Hematopoietic multipotent progenitor cell treated with erythropoietin and hydrocortisone succinate and interleukin-3 and kit ligand, for 15 days (in vitro differentiated cells): Measurements from ENCODE around the gene SHISA8.

Source experiments
- DNase-seq: peaks from one replicate; pipeline ENCODE4 v3.0.0-alpha.2; 2015; ENCODE audit warnings: low spot score

Gene SHISA8

DNA sequence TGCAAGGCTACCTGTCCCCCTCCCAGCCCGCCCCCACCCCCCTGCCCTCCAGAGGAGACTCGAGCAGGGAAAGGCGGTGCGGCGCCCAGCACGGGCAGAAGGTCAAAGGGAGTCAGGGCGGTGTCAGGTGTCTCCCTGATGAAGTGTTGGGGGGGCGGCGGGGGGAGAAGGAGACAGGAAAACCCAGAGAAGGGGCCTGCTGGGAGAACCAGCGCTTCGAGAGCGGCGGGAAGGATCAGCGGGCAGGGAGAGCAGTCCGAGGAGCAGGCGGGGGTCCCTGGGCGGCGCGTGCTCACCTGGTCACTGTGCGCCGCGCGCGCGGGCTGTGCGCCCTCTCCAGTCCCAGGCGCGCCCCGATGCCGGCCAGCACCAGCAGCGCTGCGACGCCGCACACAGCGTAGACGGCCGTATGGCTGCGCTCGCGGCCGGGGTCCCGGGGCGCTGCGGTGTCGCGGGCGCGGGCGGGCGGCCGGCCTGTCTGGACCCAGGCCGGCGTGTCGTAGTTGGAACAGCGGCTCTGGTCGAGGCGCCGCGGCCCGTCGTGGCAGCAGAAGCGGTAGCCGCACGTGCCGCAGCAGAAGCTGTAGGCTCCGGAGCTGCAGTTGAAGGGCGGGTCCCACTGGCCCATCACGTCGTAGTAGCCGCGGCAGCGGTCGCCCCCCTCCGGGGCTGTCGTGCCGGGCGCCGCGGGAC is 886 bp downstream of the SHISA8 start:
- no peak for DNase-seq

DNA sequence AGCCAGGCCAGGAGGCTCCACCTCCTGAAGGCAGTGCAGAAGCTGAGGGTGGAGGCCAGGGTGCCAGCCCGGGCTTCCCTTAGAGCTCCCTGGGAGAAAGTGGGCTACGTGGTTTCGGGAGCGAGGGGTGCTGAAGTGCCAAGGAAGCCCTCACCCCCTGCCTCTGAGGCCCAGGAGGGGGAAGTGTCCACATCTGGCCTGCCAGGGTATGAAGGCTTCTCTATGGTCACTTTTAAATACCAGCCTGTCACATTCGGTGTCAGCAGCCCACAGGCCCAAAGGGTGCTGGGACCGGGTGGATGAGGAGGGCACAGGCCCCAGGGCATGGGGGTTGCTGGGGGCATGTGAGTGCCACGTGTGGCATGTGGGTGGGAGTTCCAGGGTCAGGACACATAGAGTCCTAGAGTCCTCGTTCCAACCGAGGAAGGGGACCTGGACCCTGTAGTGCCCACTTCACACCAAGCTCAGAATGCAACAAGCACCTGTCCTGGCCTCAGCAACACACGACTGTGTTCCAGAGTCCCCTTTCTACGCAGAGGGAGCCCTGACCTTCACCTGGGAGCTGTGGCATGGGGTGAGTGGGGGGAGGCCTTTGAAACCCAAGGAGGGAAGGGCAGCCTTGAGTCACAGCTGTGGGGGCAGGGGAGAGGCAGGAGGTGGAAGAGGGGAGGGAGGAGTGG is 1.7 kb downstream of the SHISA8 start:
- no peak for DNase-seq

DNA sequence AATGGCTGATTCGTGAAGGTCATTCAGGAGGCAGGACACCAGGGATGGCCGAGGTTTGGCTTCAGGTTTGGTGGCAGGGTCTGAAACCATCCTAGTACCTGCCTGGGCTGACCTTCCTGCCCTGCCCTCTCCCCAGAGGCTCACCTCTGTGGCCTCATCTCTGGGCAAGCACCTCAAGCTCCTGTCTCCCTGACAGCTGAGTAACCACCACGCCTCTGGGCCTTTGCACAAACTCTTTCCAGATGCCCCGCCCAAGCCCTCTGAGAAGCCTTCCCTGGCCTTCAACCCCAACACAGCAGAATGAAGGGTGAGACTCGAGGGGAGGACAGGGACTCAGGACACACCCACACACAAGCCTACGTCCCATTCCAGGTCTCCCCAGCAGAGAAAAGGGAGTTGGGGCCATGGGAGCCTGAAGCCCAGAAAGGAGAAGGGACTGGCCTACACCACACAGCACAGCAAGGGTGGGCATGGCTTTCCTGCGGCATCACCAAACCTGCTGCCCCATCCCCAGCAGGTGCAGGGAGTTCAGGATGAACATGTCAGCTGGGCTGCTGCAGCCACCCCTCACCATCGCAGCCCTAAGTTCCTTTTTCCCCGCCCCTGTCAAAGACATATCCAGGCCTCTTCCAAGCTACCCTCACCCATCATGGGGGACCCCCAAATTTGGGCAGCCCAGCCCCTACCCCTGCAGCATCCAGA is 2.4 kb downstream of the SHISA8 start:
- DNase-seq, result no peak

DNA sequence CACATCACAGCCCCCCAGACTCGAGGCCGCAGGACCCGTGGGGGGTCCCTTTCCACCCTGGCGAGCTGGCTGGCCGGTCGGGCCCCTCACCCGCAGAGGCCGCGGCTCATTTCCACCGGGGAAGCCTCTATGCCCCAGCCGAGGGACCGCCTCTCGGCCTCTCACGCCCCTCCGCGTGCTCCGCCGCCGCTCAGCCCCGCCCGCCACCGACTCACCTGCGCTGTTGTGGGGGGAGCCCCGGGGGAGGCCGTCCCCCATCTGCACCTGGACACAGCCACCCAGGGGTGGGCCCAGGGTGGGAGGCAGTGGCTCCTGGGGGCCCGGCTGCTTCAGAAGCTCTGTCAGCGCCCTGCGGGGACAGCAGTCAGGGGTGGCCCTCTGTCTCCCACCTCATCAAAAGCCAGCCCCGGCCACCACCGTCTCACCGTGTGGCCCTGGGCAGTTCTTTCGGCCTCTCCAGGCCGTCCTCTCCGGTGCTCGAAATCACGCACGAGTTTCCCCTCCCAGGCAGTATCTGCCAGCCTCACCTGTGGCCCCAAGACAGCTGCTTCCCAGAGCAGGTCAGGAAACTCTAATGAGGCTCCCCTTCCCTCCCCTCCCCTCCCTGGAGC is 3.8 kb downstream of the SHISA8 start:
- no peak for DNase-seq

DNA sequence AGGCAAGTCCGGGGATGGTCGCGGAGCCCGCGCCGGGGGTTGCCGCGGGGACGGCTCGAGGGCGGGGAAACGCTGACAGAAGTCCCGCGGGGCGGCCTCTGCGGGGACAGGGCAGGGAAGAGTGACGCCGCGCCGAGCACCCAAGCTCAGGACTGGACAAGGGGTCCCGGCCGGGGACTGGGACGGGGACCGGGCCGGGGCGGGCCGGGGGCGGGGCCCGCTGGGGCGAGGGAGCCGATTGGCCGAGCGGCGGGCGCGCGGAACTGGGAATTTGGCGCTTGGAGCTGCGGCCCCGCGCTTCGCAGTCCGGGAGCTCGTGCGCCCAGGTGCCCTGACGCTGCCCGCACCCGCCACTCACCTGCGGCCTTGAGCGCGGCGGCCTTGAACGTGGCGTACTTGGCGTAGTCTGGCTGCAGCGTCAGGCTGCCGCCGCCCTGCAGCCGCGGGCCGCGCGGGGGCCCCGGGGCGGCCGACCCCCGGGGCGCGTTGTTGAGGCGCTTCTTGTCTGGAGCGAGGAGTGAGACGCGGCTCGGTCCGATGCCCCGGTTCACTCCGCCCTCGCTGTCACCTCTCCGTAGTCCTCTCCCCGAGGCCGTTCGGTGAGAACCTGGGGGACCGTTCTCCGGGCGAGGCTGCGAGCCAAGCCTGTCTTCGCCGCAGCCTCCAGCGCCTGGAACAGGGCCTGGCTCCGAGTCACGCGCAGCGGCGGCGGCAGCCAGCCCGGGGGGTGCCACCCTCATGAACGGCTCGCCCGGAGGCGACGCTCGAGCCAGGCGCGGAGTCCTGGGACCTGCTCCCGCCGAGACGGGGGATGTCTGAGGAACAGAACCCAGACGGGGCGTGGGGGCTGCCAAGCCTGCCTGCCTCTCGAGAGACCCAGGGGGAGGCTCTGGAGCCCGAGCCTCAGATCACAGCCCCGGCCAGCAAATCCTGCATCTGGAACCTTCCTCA is 4.5 kb downstream of the SHISA8 start:
- no peak for DNase-seq

DNA sequence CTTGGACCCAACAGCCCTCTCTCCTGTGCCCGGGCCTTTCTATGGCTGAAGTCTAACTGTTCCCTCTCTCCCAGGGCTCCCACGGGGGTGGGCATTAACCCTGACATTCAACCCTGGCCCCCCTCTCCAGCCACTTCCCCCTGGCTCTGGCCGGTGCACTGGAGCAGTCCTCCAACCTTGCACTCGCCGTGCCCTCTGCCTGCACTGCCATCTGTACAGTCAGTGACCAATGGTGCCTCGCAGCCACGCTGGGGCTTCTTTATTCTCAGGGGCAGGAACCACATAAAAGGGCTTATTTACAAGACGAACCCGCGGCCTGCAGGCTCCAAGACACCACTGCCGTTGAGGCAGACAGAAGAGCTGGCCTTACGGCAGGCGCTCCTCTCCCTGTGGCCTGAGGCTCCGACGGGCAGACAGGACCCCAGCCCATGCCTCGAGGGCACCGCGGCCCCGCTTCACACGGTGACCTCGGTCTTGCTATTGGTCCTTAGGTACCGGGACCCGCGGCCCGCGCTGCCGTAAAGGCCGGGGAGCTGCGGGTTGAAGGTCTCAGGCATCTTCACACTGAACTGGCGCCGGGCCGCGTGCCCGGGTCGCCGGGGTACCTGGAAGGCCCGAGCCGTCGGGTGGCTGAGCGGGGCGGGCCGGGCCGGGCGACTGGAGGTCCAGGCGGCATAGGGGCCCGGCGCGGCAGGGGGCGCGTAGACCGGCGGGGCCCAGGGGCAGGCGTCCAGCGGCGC is 5.4 kb downstream of the SHISA8 start:
- no peak for DNase-seq

DNA sequence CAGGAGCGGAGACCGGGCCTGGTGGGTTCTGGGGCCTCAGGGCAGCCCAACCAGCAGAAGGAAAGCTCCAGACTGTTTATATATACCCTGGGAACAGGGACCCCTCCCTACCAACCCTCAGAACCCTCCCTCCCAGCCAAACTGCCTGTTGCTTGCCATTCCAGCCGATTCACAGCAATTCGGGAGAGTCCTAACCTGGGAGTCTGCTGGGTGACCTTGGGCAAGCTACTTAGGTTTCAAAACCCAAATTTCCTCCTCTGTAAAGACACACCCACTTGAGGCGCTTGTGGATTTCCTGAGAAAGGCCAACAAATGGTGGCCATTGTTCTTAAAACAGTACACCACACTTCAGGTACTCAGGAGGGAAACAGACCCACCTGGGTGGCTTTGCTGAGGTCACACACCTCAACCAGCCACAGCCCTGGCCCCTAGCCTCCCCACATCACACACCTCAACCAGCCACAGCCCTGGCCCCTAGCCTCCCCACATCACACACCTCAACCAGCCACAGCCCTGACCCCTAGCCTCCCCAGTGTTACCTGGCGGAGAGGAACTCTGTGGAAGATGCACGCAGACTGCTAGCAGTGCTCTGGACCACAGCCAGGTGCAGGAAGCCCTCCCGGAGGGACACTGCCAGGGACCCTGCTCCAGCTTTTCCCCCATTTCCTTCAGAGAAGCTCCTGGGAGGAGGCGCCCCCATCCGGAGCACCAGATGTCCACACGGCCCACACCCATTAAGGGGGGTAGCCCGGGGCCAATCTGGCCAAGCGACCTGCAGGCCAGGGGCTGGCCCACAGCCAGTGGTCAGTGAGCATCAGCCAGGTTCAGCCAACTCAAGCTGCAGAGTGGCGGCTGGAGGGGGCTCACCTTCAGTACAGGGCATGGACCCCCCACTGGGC is 6.2 kb downstream of the SHISA8 start:
- no peak for DNase-seq

DNA sequence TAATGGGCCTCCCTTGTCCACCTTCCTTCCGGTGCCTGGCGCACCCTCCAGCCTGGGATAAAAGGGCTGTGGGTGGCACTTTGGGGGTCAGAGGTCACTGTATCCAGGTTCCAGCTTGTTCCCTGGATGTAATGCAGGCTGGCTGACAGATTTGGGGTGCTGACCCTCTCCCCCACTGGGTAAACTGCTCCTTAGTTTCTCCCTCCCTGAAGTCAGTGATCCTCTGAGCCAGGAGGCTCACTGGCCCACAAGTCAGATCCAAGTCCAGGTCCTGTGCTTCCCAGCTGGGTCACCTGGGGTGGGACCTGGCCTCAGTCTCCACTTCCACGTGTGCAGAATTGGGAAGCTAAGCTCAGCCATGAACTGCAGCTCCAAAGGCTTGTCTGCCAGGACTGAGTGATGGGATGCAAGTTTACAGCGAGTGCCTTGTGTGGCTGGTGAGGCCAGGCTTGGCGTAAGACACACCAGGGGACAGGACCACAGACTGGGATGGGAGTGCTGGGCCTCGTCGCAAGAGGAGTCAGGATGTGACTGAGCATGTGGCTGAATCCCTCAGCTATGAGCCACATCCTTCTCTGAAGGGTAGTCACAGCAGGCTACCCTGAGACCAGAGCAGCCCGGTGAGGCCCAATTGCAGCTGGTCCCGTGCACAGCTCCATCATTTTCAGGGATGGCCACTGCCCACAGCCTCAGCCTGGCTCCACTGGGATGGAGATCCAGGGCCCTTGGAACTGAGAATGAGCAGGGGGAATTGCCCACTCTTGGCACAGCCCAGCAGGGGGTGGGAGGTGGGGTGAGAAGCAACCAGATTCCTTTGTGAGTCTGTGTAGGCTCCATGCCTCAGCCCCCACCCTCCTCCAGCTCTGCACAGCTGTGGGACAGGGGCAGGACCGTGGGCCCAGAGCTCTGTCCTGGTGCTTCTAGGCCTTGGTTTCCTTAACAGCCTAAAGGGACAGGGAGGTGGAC is 7.2 kb downstream of the SHISA8 start:
- DNase-seq, result no peak

DNA sequence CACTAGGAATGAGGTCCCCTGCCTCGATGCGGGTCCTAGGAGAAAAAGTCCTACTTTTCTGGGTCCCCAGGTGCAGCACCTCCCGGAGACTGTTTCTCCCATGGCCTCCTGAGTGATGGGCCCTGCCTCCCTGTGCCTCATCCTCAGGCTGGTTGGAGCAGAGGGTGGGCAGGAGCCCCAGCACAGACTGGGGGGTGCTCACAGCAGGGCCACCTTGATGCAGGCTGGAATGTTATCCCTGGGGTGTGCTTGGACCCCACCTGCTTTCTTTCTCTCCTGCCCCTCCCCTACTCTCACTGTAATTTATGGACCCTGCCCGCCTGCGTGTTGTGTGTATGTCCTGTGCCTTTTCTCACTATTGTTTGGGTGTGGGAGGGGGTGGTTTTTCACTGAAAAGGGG is 8.1 kb downstream of the SHISA8 start:
- no peak for DNase-seq

DNA sequence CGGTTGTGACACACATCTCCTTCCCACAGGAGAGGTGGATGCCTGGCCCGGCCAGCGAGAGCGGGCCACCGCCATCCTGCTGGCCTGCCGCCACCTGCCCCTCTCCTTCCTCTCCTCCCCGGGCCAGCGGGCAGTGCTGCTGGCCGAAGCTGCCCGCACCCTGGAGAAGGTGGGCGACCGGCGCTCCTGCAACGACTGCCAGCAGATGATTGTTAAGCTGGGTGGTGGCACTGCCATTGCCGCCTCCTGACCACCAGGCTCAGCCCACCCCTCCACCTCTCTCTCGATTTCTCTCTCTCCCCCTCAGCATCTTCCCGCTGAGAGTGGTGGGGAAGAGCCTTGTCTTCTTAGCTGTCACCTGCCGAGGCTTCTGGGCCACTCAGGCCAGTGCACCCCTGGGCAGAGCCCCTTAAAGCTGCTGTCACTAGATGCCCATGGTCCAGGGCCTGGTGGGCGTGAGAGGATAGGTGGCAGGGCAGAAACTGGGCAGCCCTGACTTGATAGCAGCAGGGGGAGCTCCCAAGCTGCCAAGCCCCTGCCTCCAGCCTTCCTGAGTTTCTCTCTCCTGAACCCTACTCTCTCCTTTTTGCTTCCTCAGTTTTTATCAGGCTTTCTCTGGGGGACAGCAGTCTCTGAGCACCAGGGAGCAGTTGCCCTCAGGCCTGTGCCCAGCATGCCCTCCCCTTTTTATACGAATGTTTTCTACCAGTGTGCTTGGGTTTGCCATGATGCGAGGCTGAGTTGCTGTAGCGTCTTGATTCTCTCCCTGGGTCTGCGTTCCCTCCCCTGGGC is 9.3 kb downstream of the SHISA8 start:
- no peak for DNase-seq

DNA sequence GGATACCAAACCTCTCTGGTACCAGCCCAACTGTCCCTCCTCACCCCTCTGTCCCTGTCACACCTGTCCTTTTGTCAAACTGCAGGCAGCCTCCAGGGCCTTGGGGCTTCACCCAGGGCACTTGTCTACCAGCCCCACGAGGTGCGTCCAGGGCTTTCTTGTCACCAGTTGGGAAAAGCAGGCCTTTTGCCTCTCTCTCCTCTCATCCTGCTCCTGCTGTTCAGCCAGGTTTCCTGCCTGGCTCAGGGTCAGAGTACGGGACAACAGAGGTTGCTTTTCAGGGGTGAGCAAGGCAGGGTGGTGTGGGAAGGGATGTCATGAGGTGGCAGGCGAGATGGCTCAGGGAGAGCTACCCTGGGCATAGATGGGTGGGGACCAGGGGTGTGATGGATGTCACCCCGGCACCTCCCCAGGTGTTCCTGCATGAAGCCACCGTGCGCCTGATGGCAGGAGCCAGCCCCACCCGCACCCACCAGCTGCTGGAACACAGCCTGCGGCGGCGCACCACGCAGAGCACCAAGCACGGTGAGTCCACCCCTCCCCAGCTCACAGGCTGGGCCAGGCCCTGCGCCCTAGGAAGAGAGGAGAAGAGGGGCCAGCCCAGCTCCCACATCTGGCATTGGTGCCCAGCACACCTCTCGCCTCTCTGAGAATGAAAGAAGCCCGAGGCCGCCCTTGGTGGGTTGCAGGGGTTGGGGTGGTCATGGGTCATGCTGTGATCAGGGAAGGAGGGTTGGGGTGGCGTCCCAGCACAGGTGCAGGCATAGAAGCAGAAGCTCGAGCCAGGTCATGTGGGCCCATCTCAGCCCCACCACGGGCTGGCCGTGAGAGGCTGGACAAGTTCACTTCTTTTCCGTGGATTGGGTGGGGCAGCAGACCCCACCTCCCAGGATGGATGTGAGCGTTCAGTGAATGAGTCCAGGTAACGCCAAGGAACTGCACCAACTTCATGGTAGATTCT is 10.1 kb downstream of the SHISA8 start:
- DNase-seq, result no peak

DNA sequence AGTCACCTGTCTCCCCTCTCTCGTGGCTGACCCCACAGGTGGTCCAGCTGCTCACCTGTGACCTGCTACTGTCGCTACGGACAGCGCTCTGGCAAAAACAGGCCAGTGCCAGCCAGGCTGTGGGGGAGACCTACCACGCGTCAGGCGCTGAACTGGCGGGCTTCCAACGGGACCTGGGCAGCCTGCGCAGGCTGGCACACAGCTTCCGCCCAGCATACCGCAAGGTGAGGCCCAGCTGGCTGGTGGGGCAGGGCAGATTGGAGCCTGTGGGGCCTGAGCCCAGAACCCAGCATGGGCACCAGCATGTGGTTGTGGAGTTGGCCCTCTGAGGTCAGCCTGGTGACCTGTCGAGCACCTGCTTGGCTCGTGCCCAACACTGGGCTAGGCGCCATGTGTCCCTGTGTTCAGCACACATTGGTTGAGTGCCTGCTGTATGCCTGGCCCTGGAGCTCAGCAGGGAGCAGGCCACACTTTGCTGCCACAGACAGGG is 11.9 kb downstream of the SHISA8 start:
- DNase-seq, result no peak

DNA sequence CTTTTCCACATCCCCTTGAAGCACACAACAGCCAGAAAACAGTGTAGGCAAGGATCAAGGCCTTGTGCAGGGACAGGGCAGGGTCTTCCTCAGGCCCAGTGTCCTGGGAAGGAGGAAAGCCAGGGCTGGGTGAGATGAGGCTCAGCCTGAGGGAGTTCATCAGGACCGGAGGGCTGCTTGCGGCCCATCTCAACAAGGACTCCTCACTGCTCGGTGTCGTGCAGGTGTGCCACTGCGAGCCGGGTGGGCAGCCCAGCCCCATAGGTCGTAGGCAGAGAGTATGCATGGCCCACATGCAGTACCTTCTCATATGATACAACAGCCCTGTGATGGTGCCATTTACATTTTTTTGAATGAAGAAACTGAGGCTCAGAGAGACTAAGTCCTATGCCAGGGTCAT is 12.9 kb downstream of the SHISA8 start:
- DNase-seq, result no peak

DNA sequence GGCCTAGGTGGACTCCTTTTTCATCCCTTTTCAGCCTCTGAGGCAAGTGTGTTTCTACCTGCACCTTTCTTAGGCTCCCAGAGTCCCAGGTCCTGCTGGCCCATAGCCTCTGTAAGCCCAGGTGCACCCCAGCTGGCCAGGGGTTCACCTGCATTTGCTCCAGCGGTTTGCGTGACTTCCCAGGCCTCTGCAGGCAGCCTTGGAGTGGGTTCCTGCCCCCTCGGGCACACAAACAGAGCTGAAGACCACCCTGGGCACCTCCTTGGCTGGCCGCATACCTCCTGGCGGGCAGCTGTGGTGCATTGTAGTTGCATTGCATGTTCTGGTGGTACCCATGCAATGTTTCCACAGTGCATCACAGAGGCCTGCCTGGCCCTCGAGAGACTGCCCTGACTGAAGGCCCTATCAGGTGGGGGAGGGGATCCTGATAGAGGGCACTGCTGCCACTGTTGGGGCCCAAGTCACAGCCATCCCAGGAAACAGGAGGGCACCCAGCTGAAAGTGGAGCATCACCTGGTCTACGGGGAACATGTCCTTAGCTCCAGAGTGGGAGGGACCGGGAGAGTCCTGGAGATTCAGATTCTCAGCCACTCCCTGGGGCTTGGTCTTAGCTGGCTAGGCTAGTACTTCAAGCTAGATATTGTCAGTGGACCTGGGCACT is 14.1 kb downstream of the SHISA8 start:
- DNase-seq, result no peak

DNA sequence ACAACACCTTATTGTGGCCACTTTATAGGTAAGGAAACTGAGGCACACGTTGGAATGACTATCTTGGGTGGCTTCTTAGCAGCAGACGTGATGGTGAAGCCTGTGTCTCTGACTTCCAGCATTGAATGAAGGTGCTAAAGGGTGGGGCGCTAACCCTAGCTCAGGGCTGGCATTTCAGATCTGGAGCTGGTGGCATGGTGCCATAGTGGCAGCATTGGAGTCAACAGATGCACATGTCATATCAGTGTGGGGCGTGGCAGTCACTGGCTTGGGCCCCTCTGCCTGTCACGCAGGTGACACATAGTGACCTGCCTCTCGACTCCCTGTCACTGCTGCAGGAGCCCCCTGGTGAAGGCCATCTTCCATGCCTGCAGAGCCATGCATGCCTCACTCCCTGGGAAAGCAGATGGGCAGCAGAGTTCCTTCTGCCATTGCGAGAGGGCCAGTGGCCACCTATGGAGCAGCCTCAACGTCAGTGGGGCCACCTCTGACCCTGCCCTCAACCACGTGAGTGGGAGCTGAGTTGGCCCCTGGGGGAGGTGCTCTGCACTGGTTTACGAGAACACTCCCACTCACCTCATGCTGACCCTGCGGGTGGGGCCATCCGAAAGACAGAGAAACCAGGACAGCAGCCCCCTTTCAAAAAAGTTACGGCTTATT is 14.8 kb downstream of the SHISA8 start:
- peak; percentile 78 for DNase-seq

DNA sequence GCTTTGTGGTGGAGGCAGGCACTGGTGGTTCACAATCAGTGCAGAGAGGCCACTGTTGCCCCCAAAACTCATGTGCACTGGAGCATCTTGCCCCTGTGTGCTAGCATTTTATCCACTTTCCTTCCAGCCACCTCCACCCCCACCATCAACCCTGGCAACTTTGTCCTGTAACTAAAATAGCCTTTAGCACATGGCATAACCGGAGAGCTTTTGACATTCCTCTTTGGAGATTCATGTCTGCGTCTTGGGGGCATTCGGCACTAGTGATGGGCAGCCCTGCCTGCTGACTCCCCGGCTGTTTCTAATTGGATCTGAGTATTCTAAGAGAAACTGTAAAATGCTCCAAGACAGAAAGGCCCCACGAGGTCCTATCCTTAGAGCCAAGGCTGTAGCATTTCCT is 15.8 kb downstream of the SHISA8 start:
- DNase-seq, result no peak
